NAMALWA (cell line): ENCODE results near the gene ZC2HC1C.
"Not testable (repeated sequence)": the region's sequence is repeated elsewhere in the genome, so short reads cannot be mapped to it uniquely, and the experiment has no call there.

Experiments
- DNase-seq: peaks from one replicate; pipeline ENCODE4 v3.0.0-alpha.2; 2015; ENCODE audit warnings: low spot score

ZC2HC1C gene

DNA sequence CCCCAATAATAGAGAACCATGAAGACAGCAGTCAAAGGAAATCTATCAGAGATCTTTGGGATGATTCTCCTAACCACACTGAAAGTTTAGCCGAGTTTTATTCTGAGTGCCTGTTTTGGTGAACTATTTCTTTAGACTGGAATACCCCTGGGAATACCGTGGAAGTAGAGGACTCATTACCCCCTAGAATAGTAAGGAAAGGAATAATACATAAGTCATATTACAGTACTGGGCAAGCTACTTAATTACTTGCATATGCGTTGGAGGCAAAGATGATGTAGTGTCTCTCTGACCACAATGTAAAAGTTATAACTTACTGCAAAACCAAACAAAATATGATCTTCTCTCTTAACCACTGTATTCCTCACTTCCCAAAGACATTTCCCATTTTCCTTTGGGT is 25.5 kb downstream of the ZC2HC1C start:
- DNase-seq, result no peak

DNA sequence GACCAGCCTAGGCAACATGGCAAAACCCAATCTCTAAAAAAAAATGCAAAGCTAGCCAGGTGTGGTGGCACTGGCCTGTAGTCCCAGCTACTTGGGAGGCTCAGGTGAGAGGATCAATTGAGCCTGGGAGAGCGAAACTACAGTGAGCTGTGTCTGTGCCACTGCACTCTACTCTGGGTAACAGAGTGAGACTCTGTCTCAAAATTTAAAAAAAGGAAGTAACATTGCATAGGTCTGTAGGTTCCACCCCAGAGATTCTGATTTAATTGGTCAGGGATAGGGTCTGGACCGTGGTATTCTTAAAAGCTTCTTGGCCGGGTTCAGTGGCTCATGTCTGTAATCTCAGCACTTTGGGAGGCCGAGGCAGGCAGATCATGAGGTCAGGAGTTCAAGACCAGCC is 26.2 kb downstream of the ZC2HC1C start:
- no peak for DNase-seq

DNA sequence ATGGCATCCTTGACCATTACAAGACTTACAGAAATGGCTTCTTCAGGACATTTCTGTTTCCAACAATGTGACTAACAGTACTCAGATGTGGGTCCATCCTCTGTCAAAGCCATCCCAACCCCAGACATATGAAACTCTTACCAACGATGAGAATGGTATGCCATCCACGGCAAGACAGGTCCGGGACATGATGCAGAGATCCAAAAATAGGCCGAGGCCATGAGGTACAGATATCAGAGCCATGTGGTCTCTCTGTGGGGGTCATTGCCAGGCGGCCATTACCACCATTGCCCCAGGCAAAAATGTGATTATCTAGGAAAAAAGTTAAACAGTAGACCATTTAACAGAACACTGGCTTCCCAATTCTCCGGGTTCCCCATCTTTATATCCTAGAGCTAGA is 27.5 kb downstream of the ZC2HC1C start:
- no peak for DNase-seq

DNA sequence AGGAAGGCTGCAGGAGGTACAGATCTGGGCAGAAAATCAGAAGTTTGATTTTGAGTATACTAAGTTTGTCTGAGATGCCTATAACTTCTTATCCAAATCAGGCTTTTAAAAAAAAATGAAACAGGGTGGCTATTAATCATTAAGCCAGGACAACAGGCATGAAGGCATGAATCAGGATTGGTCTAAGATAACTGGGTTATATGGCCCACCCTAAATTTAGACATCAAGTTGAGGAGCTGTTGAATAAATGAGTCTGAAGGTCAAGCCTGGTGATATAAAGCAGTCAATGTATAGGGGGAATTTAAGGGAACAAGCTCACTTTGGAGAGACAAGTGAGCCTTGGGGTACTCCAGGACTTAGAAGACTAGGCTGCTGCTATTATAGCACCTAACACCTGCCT is 28.8 kb downstream of the ZC2HC1C start:
- DNase-seq, result no peak

DNA sequence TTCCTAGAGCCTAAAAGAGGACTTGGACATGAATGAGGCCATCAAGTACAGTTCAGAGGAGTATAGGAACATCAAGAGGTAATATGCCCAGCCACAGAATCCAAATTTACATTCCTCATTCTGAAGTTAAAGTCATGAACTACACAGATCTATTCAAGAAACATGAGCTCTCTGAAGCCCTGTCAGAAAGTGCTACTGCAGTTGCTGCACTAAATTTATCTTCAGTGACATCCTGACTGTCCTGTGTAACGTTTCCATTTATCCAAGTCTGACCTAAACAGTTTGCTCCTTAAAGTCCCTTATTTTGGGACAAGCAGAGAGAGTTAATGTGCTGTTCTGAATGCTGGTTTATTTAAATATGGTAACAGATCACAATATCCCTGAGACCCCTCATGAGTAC is 29.2 kb downstream of the ZC2HC1C start:
- DNase-seq, result no peak

DNA sequence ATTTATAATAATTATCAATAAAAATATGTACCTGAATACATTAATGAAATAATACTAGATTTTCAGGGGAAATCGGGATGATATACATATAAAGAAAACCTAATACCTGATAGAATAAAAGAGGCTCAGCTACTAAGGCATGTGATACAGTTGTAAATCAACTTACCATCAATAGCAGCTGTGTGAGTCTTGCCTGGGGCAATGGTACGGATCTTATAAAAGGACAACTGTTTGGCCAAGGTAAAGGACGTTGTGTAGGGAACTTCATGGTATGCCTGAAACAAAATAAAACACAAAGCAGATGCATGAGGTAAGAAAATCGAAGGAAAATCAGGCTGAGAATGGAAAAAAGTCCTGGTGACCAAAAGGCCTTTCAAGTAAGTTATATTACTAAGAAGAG is 32.0 kb downstream of the ZC2HC1C start:
- DNase-seq, result no peak

DNA sequence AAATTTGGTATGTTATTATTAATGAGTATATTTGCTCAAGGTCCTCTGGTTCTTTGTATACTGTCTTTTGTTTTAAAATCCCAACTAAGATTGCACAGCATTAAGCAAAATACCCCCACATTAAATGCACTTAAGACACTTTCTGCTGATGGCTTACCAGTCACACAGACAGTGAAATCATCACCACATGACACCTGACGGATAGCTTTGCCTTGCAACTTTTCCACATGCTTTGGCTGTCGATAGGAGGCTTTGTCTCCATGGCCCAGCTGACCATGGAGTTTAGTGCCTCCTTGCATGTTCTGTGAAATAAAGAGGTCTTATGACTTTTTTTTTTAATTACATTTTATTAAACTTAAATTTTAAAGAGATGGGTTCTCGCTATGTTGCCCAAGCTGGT is 37.7 kb downstream of the ZC2HC1C start:
- DNase-seq, result no peak

DNA sequence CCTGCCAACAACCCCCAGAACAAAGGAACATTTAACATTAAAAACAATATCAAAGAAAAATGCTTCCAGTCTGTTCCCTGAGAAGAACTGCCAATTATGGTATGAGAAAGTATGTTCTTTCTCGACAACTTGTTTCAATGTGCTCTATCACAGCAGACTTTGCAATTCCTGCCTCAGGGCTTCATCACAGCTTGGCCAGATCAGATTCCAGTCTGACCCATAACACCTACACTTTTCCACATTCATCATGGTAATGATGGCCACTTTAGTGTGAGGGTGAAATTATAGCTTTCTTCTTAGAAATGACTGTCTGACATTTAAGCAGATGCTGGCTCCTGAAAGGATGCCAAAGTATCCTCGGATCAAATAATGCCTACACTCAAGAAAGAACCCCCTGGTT is 40.4 kb downstream of the ZC2HC1C start:
- DNase-seq, result no peak

DNA sequence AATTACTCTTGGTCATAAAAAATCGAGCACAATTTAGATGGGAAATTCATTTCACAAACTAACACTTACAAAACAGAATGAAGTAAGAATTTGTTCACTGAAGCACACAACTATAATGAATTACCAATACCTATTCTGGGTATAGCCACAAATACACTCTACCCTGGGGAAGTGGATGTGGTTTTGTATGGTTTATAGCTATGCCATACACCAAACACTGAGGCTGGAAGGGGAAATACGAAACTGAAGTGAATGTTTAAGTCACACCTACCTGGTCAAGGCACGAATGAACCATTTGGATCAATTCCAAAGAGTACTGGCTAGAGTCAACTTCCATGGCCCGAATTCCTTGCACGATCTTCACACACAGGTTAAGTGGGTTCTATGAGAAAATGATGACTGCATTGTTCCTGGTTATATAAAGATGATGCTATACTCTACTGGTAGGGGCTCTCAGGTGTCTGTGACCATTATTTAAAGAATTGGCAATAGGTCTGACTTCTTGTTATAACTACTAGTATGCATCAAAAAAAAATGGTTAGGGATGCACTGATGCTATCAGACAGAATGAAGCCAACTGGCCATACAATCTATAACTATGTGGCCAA is 44.6 kb downstream of the ZC2HC1C start:
- no peak for DNase-seq

DNA sequence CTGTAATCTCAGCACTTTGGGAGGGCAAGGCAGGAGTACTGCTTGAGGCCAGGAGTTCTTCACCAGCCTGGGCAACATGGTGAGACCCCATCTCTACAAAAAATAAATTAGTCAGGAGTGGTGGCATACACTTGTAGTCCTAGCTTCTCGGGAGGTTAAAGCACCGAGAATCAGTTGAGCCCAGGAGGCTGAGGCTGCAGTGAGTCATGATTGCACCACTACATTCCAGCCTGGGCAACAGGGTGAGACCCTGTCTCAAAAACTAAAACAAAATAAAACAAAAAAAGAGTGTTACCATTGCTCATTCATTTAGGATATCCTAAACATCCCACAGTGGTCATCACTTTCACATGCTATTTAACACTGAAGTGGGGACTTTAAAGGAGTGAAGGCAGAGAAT is 49.6 kb downstream of the ZC2HC1C start:
- DNase-seq, result no peak

DNA sequence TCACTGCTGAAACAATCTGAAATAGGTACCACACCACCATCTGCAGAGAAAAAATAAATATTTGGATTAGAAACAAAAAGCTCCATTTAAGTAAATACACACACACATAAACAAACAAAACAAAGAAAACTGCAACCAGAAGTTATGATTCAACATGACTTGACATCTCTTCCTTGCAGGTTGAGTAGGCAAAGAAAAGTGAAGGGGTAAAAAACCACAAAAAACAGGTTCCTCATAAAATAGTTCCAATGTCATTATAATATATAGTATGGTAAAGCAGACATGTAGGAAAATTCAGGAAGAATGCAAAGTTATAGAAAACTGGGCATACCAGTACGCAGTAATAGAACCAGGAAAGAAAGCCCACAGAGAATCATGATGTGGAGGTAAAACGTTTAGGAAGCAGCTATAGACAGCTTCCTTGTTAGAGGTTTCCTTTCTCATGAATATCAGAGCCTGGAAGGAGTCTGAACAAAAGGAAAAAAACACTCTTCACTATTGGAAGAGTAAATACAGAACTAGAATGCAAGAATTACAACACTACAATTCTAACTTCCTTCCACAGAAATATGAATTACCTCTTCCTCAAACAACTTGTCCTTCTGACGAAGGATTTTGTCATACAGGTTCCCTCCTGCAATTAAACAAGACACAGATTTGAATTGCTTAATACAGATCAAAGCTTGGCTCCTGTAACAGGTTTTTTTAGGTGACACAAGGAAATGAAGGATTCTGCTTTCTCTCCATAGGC is 51.3 kb downstream of the ZC2HC1C start:
- no peak for DNase-seq

DNA sequence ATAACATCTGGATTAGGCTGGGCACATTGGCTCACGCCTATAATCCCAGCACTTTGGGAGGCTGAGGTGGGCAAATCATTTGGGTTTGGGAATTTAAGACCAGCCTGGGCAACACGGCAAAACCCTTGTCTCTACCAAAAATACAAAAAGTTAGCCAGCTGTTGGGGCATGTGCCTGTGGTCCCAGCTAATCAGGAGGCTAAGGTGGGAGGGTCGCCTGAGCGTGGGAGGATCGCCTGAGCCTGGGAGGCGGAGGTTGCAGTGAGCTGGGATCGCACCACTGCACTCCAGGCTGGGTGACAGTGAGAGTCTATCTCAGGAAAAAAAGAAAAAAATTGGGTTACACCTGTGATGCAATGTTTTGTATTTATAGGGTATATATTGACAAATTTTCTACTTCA is 52.1 kb downstream of the ZC2HC1C start:
- no peak for DNase-seq

DNA sequence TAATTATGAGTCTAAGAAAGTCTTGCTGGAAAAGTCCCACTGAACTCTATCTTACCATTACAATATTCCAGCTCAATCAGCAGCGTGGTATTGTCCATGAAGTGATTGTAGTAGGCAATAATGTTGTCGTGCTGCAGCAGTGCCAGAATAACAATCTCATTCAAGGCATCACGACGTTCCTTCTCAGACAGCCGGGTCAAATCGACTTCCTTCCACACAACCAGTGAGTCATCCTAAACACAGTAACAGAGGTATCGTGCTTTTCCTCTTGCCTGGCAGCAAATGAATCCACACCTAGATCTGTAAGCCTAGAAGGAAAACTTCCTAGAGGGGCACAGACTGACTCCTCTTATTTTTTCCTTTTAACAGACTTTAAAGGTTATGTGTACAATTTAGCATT is 54.5 kb downstream of the ZC2HC1C start:
- no peak for DNase-seq

DNA sequence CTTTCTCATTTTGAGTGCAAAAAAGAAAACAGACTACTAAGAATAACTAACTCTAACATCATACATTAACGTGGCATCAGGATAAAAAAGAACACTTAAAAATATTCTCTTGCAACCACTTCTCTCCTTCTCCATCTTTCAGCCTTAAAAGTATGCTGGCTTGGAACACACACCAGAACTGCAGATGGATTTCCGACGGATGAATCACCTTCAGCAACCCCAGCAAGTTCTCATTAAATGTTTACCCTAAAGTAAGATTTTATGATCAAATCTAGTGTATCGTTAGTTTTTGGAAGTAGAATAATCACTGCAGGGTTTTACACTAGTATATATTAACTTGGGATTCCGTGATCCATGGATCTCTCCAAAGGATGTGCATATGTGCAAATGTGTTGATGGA is 56.2 kb downstream of the ZC2HC1C start:
- DNase-seq, result no peak

DNA sequence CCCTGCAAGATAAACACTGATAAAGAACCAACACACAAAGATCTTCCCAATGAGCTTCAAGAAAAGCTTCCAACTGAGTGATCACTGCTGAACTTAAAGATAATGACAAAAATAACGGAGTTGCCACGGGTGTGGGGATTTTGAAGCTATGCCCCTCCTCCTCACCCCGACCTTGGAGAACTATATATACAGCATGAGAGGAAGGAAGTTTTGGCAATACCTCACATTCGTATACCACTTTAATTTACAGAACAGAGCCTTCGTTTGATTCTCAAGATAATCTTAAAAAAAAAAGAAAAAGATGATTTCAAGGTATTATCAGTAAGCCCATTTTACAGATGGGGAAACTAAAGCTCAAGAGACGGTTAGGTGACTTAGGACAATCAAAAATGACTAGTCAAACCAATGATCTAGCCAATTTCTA is 56.7 kb downstream of the ZC2HC1C start:
- peak; percentile 18 for DNase-seq

DNA sequence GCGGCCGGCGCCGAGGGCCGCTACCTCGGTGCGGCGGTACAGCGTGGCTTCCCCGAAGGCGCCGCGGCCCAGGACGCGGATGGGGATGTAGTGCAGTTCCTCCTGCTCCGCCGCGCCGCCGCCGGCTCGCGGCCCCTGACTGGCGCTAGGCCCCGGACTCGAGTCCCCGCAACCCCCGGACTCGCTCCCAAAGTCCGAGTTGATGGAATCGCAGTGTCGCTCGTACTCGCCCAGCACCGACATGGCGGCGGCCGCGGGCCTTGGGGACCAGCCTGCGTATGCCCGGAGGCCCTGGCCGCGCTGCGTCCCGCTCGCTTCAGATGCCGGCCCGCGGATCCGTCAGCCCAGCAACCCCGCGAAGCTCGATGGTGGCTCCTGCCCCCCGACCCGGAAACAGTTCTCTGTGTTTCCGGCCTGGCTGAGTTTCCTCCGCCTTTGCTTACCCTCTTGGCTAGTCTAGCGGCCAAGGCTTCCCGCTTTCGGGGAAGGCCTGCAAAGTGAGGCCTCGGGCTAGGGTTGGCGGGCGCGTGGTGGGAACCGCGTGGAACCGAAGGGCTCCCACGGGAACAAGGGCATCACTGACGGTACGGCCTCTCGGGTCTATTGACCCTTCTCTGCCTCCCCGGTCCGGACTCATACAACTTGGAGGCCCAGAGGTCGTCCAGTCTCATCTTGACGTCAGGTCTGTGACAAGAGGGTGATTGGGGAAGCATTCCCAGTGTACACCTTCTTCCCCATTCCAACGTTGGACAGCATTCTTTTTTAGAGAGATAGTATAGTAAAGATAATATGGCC is 57.4 kb downstream of the ZC2HC1C start, which contains the start of gene NEK9:
NEK9 (minus strand) TSS at position 370 of the 795 bp plus-strand sequence; CDS start at position 243, 127 bp downstream.
- DNase-seq, result peak; percentile 80

DNA sequence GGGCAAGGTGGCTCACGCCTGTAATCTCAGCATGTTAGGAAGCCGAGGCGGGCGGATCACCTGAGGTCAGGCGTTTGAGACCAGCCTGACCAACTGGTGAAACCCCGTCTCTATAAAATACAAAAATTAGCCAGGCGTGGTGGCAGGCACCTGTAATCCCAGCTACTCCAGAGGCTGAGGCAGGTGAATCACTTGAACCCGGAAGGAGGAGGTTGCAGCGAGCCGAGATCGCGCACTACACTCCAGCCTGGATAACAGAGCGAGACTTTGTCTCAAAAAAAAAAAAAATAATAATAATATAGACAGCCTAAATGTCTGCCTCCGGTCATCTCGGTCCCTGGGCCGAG is 58.0 kb downstream of the ZC2HC1C start:
- DNase-seq, result not testable (repeated sequence)

DNA sequence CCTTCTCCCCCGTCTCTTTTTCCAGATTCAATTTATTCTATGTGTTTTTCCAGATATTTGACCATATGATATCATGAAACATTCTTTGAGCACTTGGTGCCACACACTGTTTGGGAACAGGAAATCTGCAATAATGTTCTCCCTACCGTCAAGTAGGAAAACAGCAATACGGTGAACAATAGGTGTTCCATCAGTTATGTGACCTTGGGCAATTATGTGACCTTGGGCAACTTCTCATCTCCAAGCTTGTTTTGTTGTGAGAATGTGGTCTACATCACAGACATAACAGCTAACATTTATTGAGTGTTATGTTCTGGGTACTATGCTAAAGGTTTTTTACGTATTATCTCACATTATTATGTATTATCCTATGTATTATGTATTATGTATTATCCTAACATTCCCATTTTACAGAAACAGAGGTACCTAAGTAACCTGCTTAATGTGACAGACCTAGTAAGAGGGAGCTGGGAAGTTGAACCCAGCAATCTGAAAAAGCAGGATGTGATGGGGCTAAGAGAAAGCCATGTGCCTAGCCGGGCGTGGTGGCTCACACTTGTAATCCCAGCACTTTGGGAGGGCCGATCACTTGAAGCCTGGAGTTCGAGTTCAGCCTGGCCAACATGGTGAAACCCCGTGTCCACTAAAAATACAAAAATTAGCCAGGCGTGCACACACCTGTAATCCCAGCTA is 58.6 kb downstream of the ZC2HC1C start:
- DNase-seq, result no peak

DNA sequence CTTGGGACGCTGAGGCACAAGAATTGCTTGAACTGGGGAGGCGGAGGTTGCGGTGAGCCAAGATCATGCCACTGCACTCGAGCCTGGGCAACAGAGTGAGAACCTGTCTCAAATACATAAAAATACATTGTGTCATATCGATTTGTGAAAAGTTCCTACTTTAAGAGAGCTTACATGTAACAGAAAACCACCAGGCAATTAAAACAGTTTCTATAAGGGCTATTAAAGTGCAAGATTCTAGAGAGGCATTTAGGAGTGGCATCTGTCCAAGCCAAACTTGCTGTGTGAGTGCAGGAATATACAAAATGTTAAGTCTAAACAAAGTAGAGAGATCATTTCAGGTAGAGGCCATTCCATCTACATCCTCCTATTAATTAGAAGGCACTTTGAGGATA is 59.2 kb downstream of the ZC2HC1C start:
- no peak for DNase-seq
